Right atrium auricular region (tissue), 2 donors: ENCODE measurements around the gene NRF1. TPM values are rescaled to one million over a fixed set of nuclear protein-coding genes. Genes with fewer than 3 reads are reported as not detected.

ENCODE experiments used
- DNase-seq: peaks from one replicate; pipeline ENCODE4 v3.0.0-alpha.2; 2019; ENCODE audit warnings: low spot score
- H3K27ac ChIP-seq, 2 donors: fragments of 200-600 bp; sonication (generic); 1 replicate in 1 of 2; 2 replicates in 1 of 2; pipeline ENCODE4 v1.5.1; 2016 to 2019
- H3K27me3 ChIP-seq, 2 donors: fragments of 200-600 bp; sonication (generic); one replicate each; pipeline versions ENCODE4 v1.5.1 to v1.6.0; 2017 to 2019
- H3K36me3 ChIP-seq: fragments of 200-600 bp; sonication (generic); one replicate; pipeline ENCODE4 v1.5.1; 2016
- H3K4me1 ChIP-seq, 2 donors: fragments of 200-600 bp; sonication (generic); one replicate each; pipeline versions ENCODE4 v1.5.1 to v1.6.0; 2017 to 2019
- H3K4me3 ChIP-seq, 2 donors: fragments of 200-600 bp; sonication (generic); 1 replicate in 1 of 2; 2 replicates in 1 of 2; pipeline ENCODE4 v1.5.1; 2017 to 2019; ENCODE audit warnings: mild to moderate bottlenecking in 1 of 2, moderate library complexity in 1 of 2
- H3K9me3 ChIP-seq, 2 donors: fragments of 200-600 bp; sonication (generic); one replicate each; pipeline ENCODE4 v1.5.1; 2019
- total RNA-seq, 2 donors: library from RNA; depleted of rRNA; stranded (reverse); fragments of >200 nt; gene quantifications; one replicate each; pipeline ENCODE4 v1.1.0, GENCODE V29; 2016
- TF ChIP-seq, protein P1 (sequence below), 2 donors: fragments of 200-600 bp; sonication (generic); IDR thresholded peaks; one replicate each; pipeline ENCODE4 v1.5.1; 2019; ENCODE audit warnings: antibody characterized with exemption in 2 of 2

NRF1 gene
- total RNA-seq, 2 donors from 2014 or later: 14.9 to 21.2 TPM

- peaks cover 0 to 28% of the 10 kb centered on the region in 2 donors for H3K4me1 ChIP-seq
- TF ChIP-seq, protein P1, sequence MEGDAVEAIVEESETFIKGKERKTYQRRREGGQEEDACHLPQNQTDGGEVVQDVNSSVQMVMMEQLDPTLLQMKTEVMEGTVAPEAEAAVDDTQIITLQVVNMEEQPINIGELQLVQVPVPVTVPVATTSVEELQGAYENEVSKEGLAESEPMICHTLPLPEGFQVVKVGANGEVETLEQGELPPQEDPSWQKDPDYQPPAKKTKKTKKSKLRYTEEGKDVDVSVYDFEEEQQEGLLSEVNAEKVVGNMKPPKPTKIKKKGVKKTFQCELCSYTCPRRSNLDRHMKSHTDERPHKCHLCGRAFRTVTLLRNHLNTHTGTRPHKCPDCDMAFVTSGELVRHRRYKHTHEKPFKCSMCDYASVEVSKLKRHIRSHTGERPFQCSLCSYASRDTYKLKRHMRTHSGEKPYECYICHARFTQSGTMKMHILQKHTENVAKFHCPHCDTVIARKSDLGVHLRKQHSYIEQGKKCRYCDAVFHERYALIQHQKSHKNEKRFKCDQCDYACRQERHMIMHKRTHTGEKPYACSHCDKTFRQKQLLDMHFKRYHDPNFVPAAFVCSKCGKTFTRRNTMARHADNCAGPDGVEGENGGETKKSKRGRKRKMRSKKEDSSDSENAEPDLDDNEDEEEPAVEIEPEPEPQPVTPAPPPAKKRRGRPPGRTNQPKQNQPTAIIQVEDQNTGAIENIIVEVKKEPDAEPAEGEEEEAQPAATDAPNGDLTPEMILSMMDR (IDR thresholded peaks at IDR 0.05): no peak
- DNase-seq: no peak
- no peaks in the 10 kb centered on the region for H3K9me3 ChIP-seq
- peaks cover 33 to 35% of the 10 kb centered on the region in 2 donors for H3K27me3 ChIP-seq
- H3K4me3 ChIP-seq: no peak overlapping the region
- H3K27ac ChIP-seq: no peak overlapping the region
- H3K36me3 ChIP-seq: no peaks in the 10 kb centered on the region
These were observed 164.3 kb downstream of the NRF1 start for GRCh38 chr7:129775695-129776361.

DNA sequence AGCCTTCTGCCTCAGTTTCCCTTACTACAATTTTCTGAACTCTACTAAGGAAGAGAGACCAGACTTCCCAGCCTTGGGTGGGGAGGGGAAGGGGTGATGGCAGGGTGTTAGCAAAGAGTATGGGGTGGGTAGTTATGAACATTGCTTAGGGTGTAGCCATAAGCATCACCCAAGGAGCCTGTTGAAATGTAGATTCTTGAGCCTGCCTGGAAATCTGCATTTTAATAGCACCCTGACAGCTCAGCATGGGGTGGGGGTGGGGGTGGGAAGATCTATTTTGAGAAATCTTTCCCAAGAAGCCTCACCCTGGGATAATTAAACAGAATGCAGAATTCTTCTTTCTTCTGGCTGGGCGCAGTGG, 164.8 kb downstream of the NRF1 start:
- DNase-seq: no peak
- Histone ChIP-seq H3K4me3 (no peak overlapping the region), H3K4me1 (peaks cover 0 to 33% of the 10 kb centered on the region in 2 donors), H3K27me3 (peaks cover 34 to 40% of the 10 kb centered on the region in 2 donors), H3K36me3 (no peaks in the 10 kb centered on the region), H3K27ac (no peak overlapping the region), H3K9me3 (no peaks in the 10 kb centered on the region)
- TF ChIP-seq, protein P1 (IDR thresholded peaks at IDR 0.05): no peak

GRCh38 chr7:129777195-129777844, 165.8 kb downstream of the NRF1 start:
- Histone ChIP-seq H3K36me3 (no peaks in the 10 kb centered on the region), H3K4me1 (peaks cover 0 to 43% of the 10 kb centered on the region in 2 donors), H3K9me3 (no peaks in the 10 kb centered on the region), H3K27ac (no peak overlapping the region), H3K4me3 (no peak overlapping the region), H3K27me3 (peaks cover 44 to 50% of the 10 kb centered on the region in 2 donors)
- TF ChIP-seq, protein P1 (IDR thresholded peaks at IDR 0.05): no peak
- no peak for DNase-seq

DNA sequence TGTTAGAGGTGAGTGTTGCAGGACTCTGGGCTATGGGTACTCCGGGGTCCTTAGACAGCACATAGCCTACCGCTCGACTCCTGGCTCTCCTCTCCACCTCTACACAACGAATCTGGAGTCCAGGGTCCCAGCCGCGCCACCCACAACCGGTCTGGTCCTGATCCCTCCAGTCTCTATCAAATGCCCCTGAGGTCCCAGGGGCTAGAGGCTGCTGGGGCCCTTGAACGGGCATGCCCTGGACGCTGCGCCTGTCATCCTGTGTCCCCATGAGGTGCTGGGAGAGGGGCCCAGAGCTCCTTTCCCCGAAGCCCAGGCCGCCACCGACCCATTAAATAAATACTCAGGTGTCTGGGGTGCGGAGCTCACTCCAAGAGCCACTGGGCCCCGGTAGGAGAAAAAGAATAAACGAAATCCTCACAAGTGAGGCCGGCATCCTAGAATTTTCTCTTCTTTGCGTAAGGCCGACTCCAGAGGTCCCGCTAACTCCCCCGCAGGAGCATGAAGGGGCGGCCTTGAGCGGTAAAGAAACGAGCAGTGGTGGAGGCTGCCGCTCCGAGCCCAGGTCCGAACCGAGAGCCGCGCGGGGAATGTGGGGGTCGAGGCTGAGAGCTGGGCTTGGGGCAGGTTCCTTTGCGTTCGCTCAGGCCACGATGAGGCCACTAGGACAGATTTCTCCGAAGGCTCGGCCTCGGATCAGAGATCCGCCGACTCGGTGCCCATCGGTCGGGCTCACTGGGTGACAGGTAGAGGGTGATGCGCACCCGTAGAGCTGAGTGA, 166.7 kb downstream of the NRF1 start:
- Histone ChIP-seq H3K9me3 (no peaks in the 10 kb centered on the region), H3K4me1 (peaks cover 0 to 51% of the 10 kb centered on the region in 2 donors), H3K4me3 (no peak overlapping the region), H3K27me3 (peaks cover 51 to 58% of the 10 kb centered on the region in 2 donors), H3K27ac (no peak overlapping the region), H3K36me3 (no peaks in the 10 kb centered on the region)
- TF ChIP-seq, protein P1 (IDR thresholded peaks at IDR 0.05): no peak
- no peak for DNase-seq

GRCh38 chr7:129778770-129779601, 167.5 kb downstream of the NRF1 start:
- TF ChIP-seq, protein P1 (IDR thresholded peaks at IDR 0.05): no peak
- Histone ChIP-seq H3K27ac (no peak overlapping the region), H3K36me3 (no peaks in the 10 kb centered on the region), H3K4me3 (peak overlapping the region in 1 of 2 donors; percentile 42), H3K4me1 (peaks cover 0 to 55% of the 10 kb centered on the region in 2 donors), H3K9me3 (no peaks in the 10 kb centered on the region), H3K27me3 (peaks cover 58 to 65% of the 10 kb centered on the region in 2 donors)
- DNase-seq: no peak
